ENCODE measurements around the gene ZNF775. TPM values are rescaled to one million over a fixed set of nuclear protein-coding genes. Genes with fewer than 3 reads are reported as not detected.

Gene ZNF775
- total RNA-seq, 3 donors from 2014 or later = 10.9 to 11.8 (median 11.3) TPM

GRCh38 chr7:150428671-150429451, 49.7 kb downstream of the ZNF775 start:
- Histone ChIP-seq H3K36me3 (ENCODE audit: low read depth) (no peaks in the 10 kb centered on the region), H3K9me3 (no peaks in the 10 kb centered on the region), H3K4me1 (ENCODE audit: low read depth) (peaks cover 3% of the 10 kb centered on the region), H3K4me3 (no peak overlapping the region)
- no peak for TF ChIP-seq CTCF (IDR thresholded peaks at IDR 0.05)
- DNase-seq (peak in 2 of 3 donors; percentile 66 to 77), ATAC-seq (peak; percentile 89)
- intact Hi-C loops (cut with DNase I, micrococcal nuclease) = no loop called here

GRCh38 chr7:150429699-150430098, 50.6 kb downstream of the ZNF775 start:
- DNase-seq = peak in 1 of 3 donors; percentile 0
- ATAC-seq = no peak
- intact Hi-C loops (cut with DNase I, micrococcal nuclease) = no loop called here
- Histone ChIP-seq H3K9me3 (no peaks in the 10 kb centered on the region), H3K4me3 (no peak overlapping the region), H3K36me3 (ENCODE audit: low read depth) (no peaks in the 10 kb centered on the region), H3K4me1 (ENCODE audit: low read depth) (peaks cover 3% of the 10 kb centered on the region)
- no peak for TF ChIP-seq CTCF (IDR thresholded peaks at IDR 0.05)

- H3K9me3 ChIP-seq = no peaks in the 10 kb centered on the region
- intact Hi-C loops (cut with DNase I, micrococcal nuclease) = no loop called here
- TF ChIP-seq CTCF (IDR thresholded peaks at IDR 0.05) = no peak
- DNase-seq = peak in 1 of 3 donors; percentile 0
- ATAC-seq = no peak
- H3K4me1 ChIP-seq (ENCODE audit: low read depth) = peaks cover 3% of the 10 kb centered on the region
- no peak overlapping the region for H3K4me3 ChIP-seq
- H3K36me3 ChIP-seq (ENCODE audit: low read depth) = no peaks in the 10 kb centered on the region
Observed at GRCh38 chr7:150430465-150431085, 51.4 kb downstream of the ZNF775 start.

GRCh38 chr7:150431839-150432658, 52.9 kb downstream of the ZNF775 start:
- Histone ChIP-seq H3K4me3 (no peak overlapping the region), H3K4me1 (ENCODE audit: low read depth) (peaks cover 3% of the 10 kb centered on the region), H3K36me3 (ENCODE audit: low read depth) (no peaks in the 10 kb centered on the region), H3K9me3 (no peaks in the 10 kb centered on the region)
- intact Hi-C loops (cut with DNase I, micrococcal nuclease) = no loop called here
- ATAC-seq = no peak
- no peak for DNase-seq
- TF ChIP-seq CTCF (IDR thresholded peaks at IDR 0.05) = no peak

GRCh38 chr7:150432915-150433892, 54.1 kb downstream of the ZNF775 start:
- no peak for TF ChIP-seq CTCF (IDR thresholded peaks at IDR 0.05)
- Histone ChIP-seq H3K36me3 (ENCODE audit: low read depth) (no peaks in the 10 kb centered on the region), H3K4me3 (no peak overlapping the region), H3K9me3 (no peaks in the 10 kb centered on the region), H3K4me1 (ENCODE audit: low read depth) (peaks cover 3% of the 10 kb centered on the region)
- intact Hi-C loops (cut with DNase I, micrococcal nuclease) = no loop called here
- ATAC-seq = peak; percentile 16
- no peak for DNase-seq
